ENCODE measurements around the gene IMPDH1.

Gene IMPDH1

GRCh38 chr7:128448751-128449302, 39.0 kb upstream of the IMPDH1 start:
- CTCF ChIA-PET: interaction anchor here (1.0 to 4.7 kb wide), 5 partner anchors 8 to 22 kb away, joined by 3 to 61 read pairs (median 5); no protein-coding TSS in a partner anchor
- no peak overlapping the region for H3K4me3 ChIP-seq (ENCODE audit: low read depth, low read length)
- DNase-seq (ENCODE audit: low read depth, low spot score): no peak
- POLR2A ChIA-PET: no interaction called here
- TF ChIP-seq CTCF (IDR thresholded peaks at IDR 0.05; ENCODE audit: insufficient read depth, low read length, missing control alignments): no peak

GRCh38 chr7:128447941-128448564, 38.3 kb upstream of the IMPDH1 start:
- POLR2A ChIA-PET: no interaction called here
- CTCF ChIA-PET: interaction anchor here (1.2 to 4.7 kb wide), 4 partner anchors 9 to 22 kb away, joined by 3 to 61 read pairs (median 16); no protein-coding TSS in a partner anchor
- no peak for TF ChIP-seq CTCF (IDR thresholded peaks at IDR 0.05; ENCODE audit: insufficient read depth, low read length, missing control alignments)
- DNase-seq (ENCODE audit: low read depth, low spot score): no peak
- H3K4me3 ChIP-seq (ENCODE audit: low read depth, low read length): no peak overlapping the region

- ChIA-PET CTCF (interaction anchor here (0.8 to 4.7 kb wide), 3 partner anchors 15 to 20 kb away, joined by 3 to 61 read pairs (median 27); no protein-coding TSS in a partner anchor), POLR2A (no interaction called here)
Observed at GRCh38 chr7:128446306-128446705, 36.5 kb upstream of the IMPDH1 start.

GRCh38 chr7:128443831-128444600, 34.2 kb upstream of the IMPDH1 start:
- no peak for TF ChIP-seq CTCF (IDR thresholded peaks at IDR 0.05; ENCODE audit: insufficient read depth, low read length, missing control alignments)
- CTCF ChIA-PET: interaction anchor here (1.1 to 6.1 kb wide), 5 partner anchors 10 to 97 kb away, joined by 3 to 106 read pairs (median 6); no protein-coding TSS in a partner anchor
- POLR2A ChIA-PET: interaction anchor here (1.6 kb wide), 1 partner anchor 11 kb away, joined by 6 read pairs; no protein-coding TSS in a partner anchor
- no peak for DNase-seq (ENCODE audit: low read depth, low spot score)
- no peak overlapping the region for H3K4me3 ChIP-seq (ENCODE audit: low read depth, low read length)

More at GRCh38 chr7:128446306-128446705, 36.5 kb upstream of the IMPDH1 start:
- TF ChIP-seq CTCF (IDR thresholded peaks at IDR 0.05; ENCODE audit: insufficient read depth, low read length, missing control alignments): no peak
- no peak overlapping the region for H3K4me3 ChIP-seq (ENCODE audit: low read depth, low read length)
- DNase-seq (ENCODE audit: low read depth, low spot score): no peak

- POLR2A ChIA-PET: no interaction called here
- CTCF ChIA-PET: interaction anchor here (0.7 to 6.1 kb wide), 5 partner anchors 15 to 441 kb away, joined by 3 to 106 read pairs (median 4); no protein-coding TSS in a partner anchor
Observed at GRCh38 chr7:128442356-128442755, 32.6 kb upstream of the IMPDH1 start.

More at GRCh38 chr7:128442356-128442755, 32.6 kb upstream of the IMPDH1 start:
- no peak for TF ChIP-seq CTCF (IDR thresholded peaks at IDR 0.05; ENCODE audit: insufficient read depth, low read length, missing control alignments)
- H3K4me3 ChIP-seq (ENCODE audit: low read depth, low read length): no peak overlapping the region
- no peak for DNase-seq (ENCODE audit: low read depth, low spot score)
